ENCODE measurements around the gene LPIN1.

DNA sequence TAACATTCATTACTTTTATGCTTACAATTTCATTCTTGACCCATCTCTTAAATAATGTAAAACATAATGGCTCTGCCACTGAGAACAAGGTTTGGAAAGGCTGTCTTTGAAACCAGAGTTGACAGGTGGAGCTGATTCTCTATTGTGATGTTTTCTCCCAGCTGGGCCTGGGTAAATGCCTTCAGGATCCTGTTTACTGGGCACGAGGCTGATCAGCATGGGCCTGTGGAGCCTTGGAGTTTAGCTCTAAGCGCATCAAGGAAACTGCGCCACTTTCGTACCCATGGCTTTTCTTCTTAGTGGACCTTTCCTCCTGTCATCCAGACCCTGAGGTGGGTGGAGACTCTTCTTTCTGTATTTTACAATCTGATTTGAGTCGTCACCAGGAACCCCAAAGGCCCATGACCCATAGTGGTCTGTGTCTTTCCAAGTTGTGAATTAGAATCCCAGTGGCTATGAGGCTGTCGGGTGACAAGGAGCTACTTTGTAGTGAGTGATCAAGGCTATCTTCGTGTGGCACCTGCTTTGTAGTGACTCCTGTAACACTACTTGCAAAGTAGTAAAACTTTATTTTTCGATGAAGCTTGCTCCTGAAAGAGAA is 123.1 kb downstream of the LPIN1 start:
- TF ChIP-seq EP300 (IDR thresholded peaks at IDR 0.05), result no peak
- TF ChIP-seq, protein P1, sequence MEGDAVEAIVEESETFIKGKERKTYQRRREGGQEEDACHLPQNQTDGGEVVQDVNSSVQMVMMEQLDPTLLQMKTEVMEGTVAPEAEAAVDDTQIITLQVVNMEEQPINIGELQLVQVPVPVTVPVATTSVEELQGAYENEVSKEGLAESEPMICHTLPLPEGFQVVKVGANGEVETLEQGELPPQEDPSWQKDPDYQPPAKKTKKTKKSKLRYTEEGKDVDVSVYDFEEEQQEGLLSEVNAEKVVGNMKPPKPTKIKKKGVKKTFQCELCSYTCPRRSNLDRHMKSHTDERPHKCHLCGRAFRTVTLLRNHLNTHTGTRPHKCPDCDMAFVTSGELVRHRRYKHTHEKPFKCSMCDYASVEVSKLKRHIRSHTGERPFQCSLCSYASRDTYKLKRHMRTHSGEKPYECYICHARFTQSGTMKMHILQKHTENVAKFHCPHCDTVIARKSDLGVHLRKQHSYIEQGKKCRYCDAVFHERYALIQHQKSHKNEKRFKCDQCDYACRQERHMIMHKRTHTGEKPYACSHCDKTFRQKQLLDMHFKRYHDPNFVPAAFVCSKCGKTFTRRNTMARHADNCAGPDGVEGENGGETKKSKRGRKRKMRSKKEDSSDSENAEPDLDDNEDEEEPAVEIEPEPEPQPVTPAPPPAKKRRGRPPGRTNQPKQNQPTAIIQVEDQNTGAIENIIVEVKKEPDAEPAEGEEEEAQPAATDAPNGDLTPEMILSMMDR (IDR thresholded peaks at IDR 0.05), result no peak
- no peak for TF ChIP-seq POLR2AphosphoS5 (IDR thresholded peaks at IDR 0.05)

Data from esophagus muscularis mucosa (tissue), 4 donors.